Stimulated activated CD8-positive, alpha-beta memory T cell treated with anti-CD3 and anti-CD28 coated beads, Interleukin-12 subunit alpha, Interleukin-12 subunit beta, amount 100 ng/mL, for 24 hours (primary cell): ENCODE results near the gene TMEM130.

Experiments used
- DNase-seq: peaks from one replicate; pipeline ENCODE4 v3.0.0-alpha.2; 2020; ENCODE audit errors: extremely low read depth

Gene TMEM130

GRCh38 chr7:98841179-98841997 is 28.4 kb downstream of the TMEM130 start:
- peak; percentile 25 for DNase-seq

GRCh38 chr7:98840722-98841121 is 29.1 kb downstream of the TMEM130 start:
- no peak for DNase-seq

GRCh38 chr7:98840096-98840495 is 29.7 kb downstream of the TMEM130 start:
- DNase-seq: no peak

GRCh38 chr7:98837630-98837972 is 32.2 kb downstream of the TMEM130 start:
- no peak for DNase-seq

GRCh38 chr7:98836811-98837629 is 32.8 kb downstream of the TMEM130 start:
- no peak for DNase-seq

- DNase-seq: no peak
These were observed 34.9 kb downstream of the TMEM130 start for GRCh38 chr7:98834949-98835348.

- no peak for DNase-seq
These were observed 36.8 kb downstream of the TMEM130 start for GRCh38 chr7:98833022-98833421.

GRCh38 chr7:98831641-98832221 is 38.1 kb downstream of the TMEM130 start:
- DNase-seq: no peak

GRCh38 chr7:98830972-98831548 is 38.8 kb downstream of the TMEM130 start:
- no peak for DNase-seq

- DNase-seq: no peak
These were observed 41.4 kb downstream of the TMEM130 start for GRCh38 chr7:98828368-98828767.

- no peak for DNase-seq
These were observed 42.6 kb downstream of the TMEM130 start for GRCh38 chr7:98827258-98827657.

- DNase-seq: no peak
These were observed 43.0 kb downstream of the TMEM130 start for GRCh38 chr7:98826811-98827231.

GRCh38 chr7:98826387-98826786 is 43.4 kb downstream of the TMEM130 start:
- no peak for DNase-seq

- no peak for DNase-seq
These were observed 46.6 kb downstream of the TMEM130 start for GRCh38 chr7:98823226-98823625.

GRCh38 chr7:98821348-98821747 is 48.5 kb downstream of the TMEM130 start:
- DNase-seq: no peak

- no peak for DNase-seq
These were observed 52.7 kb downstream of the TMEM130 start for GRCh38 chr7:98816967-98817710.

- no peak for DNase-seq
These were observed 53.6 kb downstream of the TMEM130 start for GRCh38 chr7:98816241-98816640.

- no peak for DNase-seq
These were observed 54.5 kb downstream of the TMEM130 start for GRCh38 chr7:98815313-98815712.

- no peak for DNase-seq
These were observed 58.5 kb downstream of the TMEM130 start for GRCh38 chr7:98811299-98811698.

GRCh38 chr7:98810153-98810802 is 59.5 kb downstream of the TMEM130 start:
- no peak for DNase-seq
